Heart right ventricle (tissue), 16 donors: ENCODE results near the gene KCTD10. TPM values are rescaled to one million over a fixed set of nuclear protein-coding genes. Genes with fewer than 3 reads are reported as not detected.

ENCODE experiments used
- ATAC-seq, 8 donors: fragments of 200-7000 bp; cut with Tn5 transposase; one replicate each; pipeline ENCODE4 v1.9.1; 2020; ENCODE audit warnings: mild to moderate bottlenecking in 8 of 8, moderate library complexity in 8 of 8, moderate number of reproducible peaks in 1 of 8
- DNase-seq, 2 donors: peaks; one replicate each; pipeline ENCODE4 v3.0.0-alpha.2; 2020
- H3K27ac ChIP-seq, 10 donors: fragments of 200-600 bp; sonication (generic) in 2 of 10; one replicate each; pipeline versions ENCODE4 v1.5.0 to v1.8.0; 2020 to 2022; ENCODE audit warnings: mild to moderate bottlenecking in 3 of 10
- H3K27me3 ChIP-seq, 7 donors: fragments of 200-600 bp; one replicate each; pipeline ENCODE4 v1.8.0; 2021 to 2022; ENCODE audit warnings: mild to moderate bottlenecking in 2 of 7
- H3K36me3 ChIP-seq, 9 donors: fragments of 200-600 bp; sonication (generic) in 1 of 9; one replicate each; pipeline versions ENCODE4 v1.5.0 to v1.8.0; 2020 to 2022; ENCODE audit warnings: mild to moderate bottlenecking in 2 of 9
- H3K4me1 ChIP-seq, 9 donors: fragments of 200-600 bp; sonication (generic) in 1 of 9; one replicate each; pipeline versions ENCODE4 v1.5.0 to v1.8.0; 2020 to 2022; ENCODE audit warnings: mild to moderate bottlenecking in 4 of 9
- H3K4me3 ChIP-seq, 10 donors: fragments of 200-600 bp; sonication (generic) in 2 of 10; one replicate each; pipeline versions ENCODE4 v1.5.0 to v1.8.0; 2020 to 2022; ENCODE audit warnings: mild to moderate bottlenecking in 7 of 10, moderate library complexity in 2 of 10
- H3K9me3 ChIP-seq, 11 donors: fragments of 200-600 bp in 10 of 11; sonication (generic) in 2 of 11; one replicate each; pipeline versions ENCODE4 v1.5.0 to v1.8.0; 2013 to 2022; ENCODE audit warnings: mild to moderate bottlenecking in 2 of 11, control low read depth in 1 of 11, moderate library complexity in 1 of 11
- CTCF ChIP-seq, 9 donors: fragments of 200-600 bp; sonication (generic) in 2 of 9; IDR thresholded peaks; one replicate each; pipeline versions ENCODE4 v1.5.0 to v1.8.0; 2021 to 2022; ENCODE audit warnings: antibody characterized with exemption in 9 of 9, mild to moderate bottlenecking in 5 of 9, moderate library complexity in 1 of 9
- WGBS, 2 donors: extraction: QIAGEN DNeasy Blood & Tissue Kit; methylation state at CpG; one replicate each; pipeline ENCODE4 v1.1.7; 2013; ENCODE audit warnings: inconsistent platforms in 1 of 2; 5-methylcytosine and 5-hydroxymethylcytosine counted together
- intact Hi-C, 10 donors: fragments of 100-400 bp; cut with DNase I; formaldehyde crosslinking; loops; one replicate each; pipeline versions ENCODE4 v1.11.1 to v1.14.2; 2022
- polyA plus RNA-seq, 2 donors: library from polyadenylated mRNA; stranded (reverse); fragments of 200-250 nt; gene quantifications; one replicate each; pipeline ENCODE4 v1.2.3, GENCODE V29; 2013
- total RNA-seq, 10 donors: library from RNA; stranded (reverse); fragmentation: NEBNext Ultra II Directional in 3 of 10; extraction: Animal tissue kit (Norgen Biotek cat#: 25700) in 3 of 10; gene quantifications; one replicate each; pipeline versions ENCODE4 v1.2.1 to v1.2.4, GENCODE V29; 2021 to 2023
- donor health status: Arrhythmogenic right ventricular cardiomyopathy.
- donor health status: ischemic (EF 13 %, LVEDD 7.1; RV severe dilation, severe dysfunction).
- donor health status: healthy with polysubstance abuse.
- donor health status: DM: no; HTN: yes; CAD: no.
- donor health status: DM: no; HTN: no; CAD: no.
- donor health status: ischemic (EF 25% LVEDD 6.9; RV normal size, moderate dysfunction).
- donor health status: ischemic (EF 25% LVEDD 5.7; RV mildly dilated, moderate dysfunction).
- donor health status: healthy.
- donor health status: DM: yes; HTN: yes; CAD: no.
- donor health status: Ischemic cardiomyopathy.
- donor health status: ischemic (EF 35%, LVEDD 5.7; RV mildly dilated, moderate dysfunction).
- donor health status: nonischemic (EF 11% LVEDD 7.7; RV severe dilation, severe dysfunction).
- donor health status: DM: yes; HTN: yes; CAD: no.
- donor health status: PGD.
- donor health status: ischemic (EF 29% LVEDD 5.4; RV normal size, mild dysfunction).
- donor health status: nonischemic (EF 23%, LVEDD 6.1; RV moderate dilation, normal function).

The KCTD10 gene
- total and polyA plus RNA-seq, 12 donors = 13.6 to 64.9 (median 31.9) TPM

GRCh38 chr12:109428037-109428629 lies 49.0 kb downstream of the KCTD10 start:
- H3K4me3 ChIP-seq = no peak overlapping the region
- H3K9me3 ChIP-seq = no peaks in the 10 kb centered on the region
- TF ChIP-seq CTCF (IDR thresholded peaks at IDR 0.05) = peak; percentile 98 to 100 (median 98)
- peaks cover 0 to 9% (median 7%) of the 10 kb centered on the region in 9 donors for H3K4me1 ChIP-seq
- peaks cover 0 to 2% (median 0%) of the 10 kb centered on the region in 7 donors for H3K27me3 ChIP-seq
- ATAC-seq (peak; percentile 75 to 93 (median 88)), DNase-seq (peak; percentile 79 to 87)
- no peaks in the 10 kb centered on the region for H3K36me3 ChIP-seq
- intact Hi-C loops = loop anchor here in 7 of 10 donors (2.0 to 10.0 kb wide), 9 partner anchors 34 to 454 kb away; partner anchors contain the start of genes KCTD10 (in 2 of the 7), UBE3B (in 2 of the 7) and GLTP (in 1 of the 7)
- 21 to 22% methylated on average over 8 of the region's 8 CpGs for WGBS, 2 donors
- H3K27ac ChIP-seq = no peak overlapping the region

GRCh38 chr12:109423392-109423791 lies 53.7 kb downstream of the KCTD10 start:
- ATAC-seq = no peak

GRCh38 chr12:109422251-109422650 lies 54.8 kb downstream of the KCTD10 start:
- intact Hi-C loops = loop anchor here in 5 of 10 donors (5.0 to 10.0 kb wide), 4 partner anchors 173 to 355 kb away; no protein-coding TSS in a partner anchor
- Histone ChIP-seq H3K9me3 (no peaks in the 10 kb centered on the region), H3K4me1 (no peaks in the 10 kb centered on the region), H3K27ac (no peak overlapping the region), H3K36me3 (no peaks in the 10 kb centered on the region), H3K4me3 (no peak overlapping the region), H3K27me3 (peaks cover 0 to 34% (median 5%) of the 10 kb centered on the region in 7 donors)
- no peak for DNase-seq
- no peak for TF ChIP-seq CTCF (IDR thresholded peaks at IDR 0.05)
- 47 to 49% methylated on average over 10 of the region's 10 CpGs for WGBS, 2 donors
- ATAC-seq = no peak

More at GRCh38 chr12:109423392-109423791, 53.7 kb downstream of the KCTD10 start:
- H3K27ac ChIP-seq = no peak overlapping the region
- peaks cover 0 to 34% (median 5%) of the 10 kb centered on the region in 7 donors for H3K27me3 ChIP-seq
- H3K36me3 ChIP-seq = no peaks in the 10 kb centered on the region
- no peak overlapping the region for H3K4me3 ChIP-seq
- DNase-seq = no peak
- H3K9me3 ChIP-seq = no peaks in the 10 kb centered on the region
- WGBS, 2 donors = 91% methylated on average over 9 of the region's 9 CpGs
- intact Hi-C loops = loop anchor here in 5 of 10 donors (5.0 to 10.0 kb wide), 4 partner anchors 171 to 354 kb away; no protein-coding TSS in a partner anchor
- TF ChIP-seq CTCF (IDR thresholded peaks at IDR 0.05) = no peak
- H3K4me1 ChIP-seq = no peaks in the 10 kb centered on the region

GRCh38 chr12:109421355-109422087 lies 55.6 kb downstream of the KCTD10 start:
- no peak overlapping the region for H3K27ac ChIP-seq
- H3K36me3 ChIP-seq = no peaks in the 10 kb centered on the region
- H3K9me3 ChIP-seq = no peaks in the 10 kb centered on the region
- no peak for DNase-seq
- no peak for ATAC-seq
- peaks cover 0 to 34% (median 5%) of the 10 kb centered on the region in 7 donors for H3K27me3 ChIP-seq
- H3K4me3 ChIP-seq = no peak overlapping the region
- 80 to 83% methylated on average over 8 of the region's 8 CpGs for WGBS, 2 donors
- no peaks in the 10 kb centered on the region for H3K4me1 ChIP-seq
- intact Hi-C loops = loop anchor here in 5 of 10 donors (5.0 to 10.0 kb wide), 4 partner anchors 173 to 356 kb away; no protein-coding TSS in a partner anchor
- no peak for TF ChIP-seq CTCF (IDR thresholded peaks at IDR 0.05)
